Measurements from ENCODE around the gene MANBA.

The MANBA gene

GRCh38 chr4:102606261-102606660, 154.5 kb downstream of the MANBA start:
- H3K36me3 ChIP-seq (ENCODE audit: control insufficient read depth in 2 of 2, insufficient read depth in 1 of 2, low read length in 2 of 2): peaks cover 9 to 50% of the 10 kb centered on the region in 2 experiments; a peak in 2 of 3 replicates
- TF ChIP-seq ZNF629 (tag by site-specific recombination; IDR thresholded peaks at IDR 0.05): no peak
- TF ChIP-seq KLF17 (tag by site-specific recombination; IDR thresholded peaks at IDR 0.05): no peak
- TF ChIP-seq SP2 (tag by site-specific recombination; IDR thresholded peaks at IDR 0.05): no peak
- no peak for TF ChIP-seq ZNF16 (tag by site-specific recombination; IDR thresholded peaks at IDR 0.05; ENCODE audit: low read depth)
- TF ChIP-seq ZFP3 (tag by site-specific recombination; IDR thresholded peaks at IDR 0.05; ENCODE audit: low read depth): no peak
- ChIA-PET CTCF (interaction anchor here (1.2 kb wide), 1 partner anchor 106 kb away, joined by 3 read pairs; no protein-coding TSS in a partner anchor), POLR2A (no interaction called here)
- no peaks in the 10 kb centered on the region for H3K4me1 ChIP-seq (ENCODE audit: control insufficient read depth, insufficient read depth, low read length)
- H3K27ac ChIP-seq (ENCODE audit: extremely low read depth, low read depth, low read length): no peak overlapping the region
- H3K9me3 ChIP-seq (ENCODE audit: control insufficient read depth, insufficient read depth, low read depth, low read length): no peaks in the 10 kb centered on the region
- H3K4me3 ChIP-seq (ENCODE audit: low read depth, low read length): no peak overlapping the region

- TF ChIP-seq ZNF529 (tag by site-specific recombination; IDR thresholded peaks at IDR 0.05; ENCODE audit: insufficient replicate concordance) (peak; percentile 92), ZSCAN23 (tag by site-specific recombination; IDR thresholded peaks at IDR 0.05) (no peak)
- no peaks in the 10 kb centered on the region for H3K4me1 ChIP-seq (ENCODE audit: control insufficient read depth, insufficient read depth, low read length)
- no peak overlapping the region for H3K4me3 ChIP-seq (ENCODE audit: low read depth, low read length)
- H3K36me3 ChIP-seq (ENCODE audit: control insufficient read depth in 2 of 2, insufficient read depth in 1 of 2, low read length in 2 of 2): peaks cover 7 to 42% of the 10 kb centered on the region in 2 experiments; a peak in 2 of 3 replicates
- no peak overlapping the region for H3K27ac ChIP-seq (ENCODE audit: extremely low read depth, low read depth, low read length)
- CTCF ChIA-PET: no interaction called here
- POLR2A ChIA-PET: no interaction called here
- H3K9me3 ChIP-seq (ENCODE audit: control insufficient read depth, insufficient read depth, low read depth, low read length): no peaks in the 10 kb centered on the region
These were observed 156.4 kb downstream of the MANBA start for GRCh38 chr4:102604222-102604940.

- Histone ChIP-seq H3K4me1 (ENCODE audit: control insufficient read depth, insufficient read depth, low read length) (no peaks in the 10 kb centered on the region), H3K27ac (ENCODE audit: extremely low read depth, low read depth, low read length) (no peak overlapping the region), H3K36me3 (ENCODE audit: control insufficient read depth in 2 of 2, insufficient read depth in 1 of 2, low read length in 2 of 2) (peaks cover 0 to 43% of the 10 kb centered on the region in 2 experiments; a peak in 1 of 3 replicates), H3K9me3 (ENCODE audit: control insufficient read depth, insufficient read depth, low read depth, low read length) (no peaks in the 10 kb centered on the region), H3K4me3 (ENCODE audit: low read depth, low read length) (no peak overlapping the region)
- TF ChIP-seq ZNF580 (tag by site-specific recombination; IDR thresholded peaks at IDR 0.05) (no peak), ZNF843 (tag by site-specific recombination; IDR thresholded peaks at IDR 0.05) (no peak), ZNF704 (tag by site-specific recombination; IDR thresholded peaks at IDR 0.05) (no peak), SCRT2 (tag by site-specific recombination; IDR thresholded peaks at IDR 0.05) (no peak), GLI2 (tag by site-specific recombination; IDR thresholded peaks at IDR 0.05; ENCODE audit: borderline replicate concordance, low read depth) (no peak), ZNF530 (tag by site-specific recombination; IDR thresholded peaks at IDR 0.05; ENCODE audit: low read depth) (no peak), ZFHX2 (tag by site-specific recombination; conservative IDR thresholded peaks at IDR 0.05) (no peak)
- ChIA-PET POLR2A (no interaction called here), CTCF (no interaction called here)
These were observed 159.1 kb downstream of the MANBA start for GRCh38 chr4:102601586-102602227.

- Histone ChIP-seq H3K27ac (ENCODE audit: extremely low read depth, low read depth, low read length) (no peak overlapping the region), H3K9me3 (ENCODE audit: control insufficient read depth, insufficient read depth, low read depth, low read length) (no peaks in the 10 kb centered on the region), H3K36me3 (ENCODE audit: control insufficient read depth in 2 of 2, insufficient read depth in 1 of 2, low read length in 2 of 2) (peaks cover 0 to 45% of the 10 kb centered on the region in 2 experiments; a peak in 1 of 3 replicates), H3K4me3 (ENCODE audit: low read depth, low read length) (no peak overlapping the region), H3K4me1 (ENCODE audit: control insufficient read depth, insufficient read depth, low read length) (no peaks in the 10 kb centered on the region)
- no peak for TF ChIP-seq ZNF785 (tag by site-specific recombination; IDR thresholded peaks at IDR 0.05)
- TF ChIP-seq ZNF658 (tag by site-specific recombination; IDR thresholded peaks at IDR 0.05): no peak
- no peak for TF ChIP-seq ZNF76 (tag by site-specific recombination; IDR thresholded peaks at IDR 0.05; ENCODE audit: borderline replicate concordance, low read depth)
- no peak for TF ChIP-seq ZNF16 (tag by site-specific recombination; IDR thresholded peaks at IDR 0.05; ENCODE audit: low read depth)
- TF ChIP-seq ZNF600 (tag by site-specific recombination; IDR thresholded peaks at IDR 0.05): no peak
- TF ChIP-seq ZFHX2 (tag by site-specific recombination; conservative IDR thresholded peaks at IDR 0.05): no peak
- no peak for TF ChIP-seq ZNF274 (IDR thresholded peaks at IDR 0.05; ENCODE audit: low read length)
- no peak for TF ChIP-seq ZNF274 (tag by site-specific recombination; IDR thresholded peaks at IDR 0.05; ENCODE audit: borderline replicate concordance)
- no peak for TF ChIP-seq RBAK (tag by site-specific recombination; IDR thresholded peaks at IDR 0.05)
- TF ChIP-seq YY2 (tag by site-specific recombination; IDR thresholded peaks at IDR 0.05): no peak
- TF ChIP-seq ZNF747 (tag by site-specific recombination; IDR thresholded peaks at IDR 0.05): no peak
- no peak for TF ChIP-seq ZNF555 (tag by site-specific recombination; conservative IDR thresholded peaks at IDR 0.05)
- CTCF ChIA-PET: no interaction called here
- POLR2A ChIA-PET: no interaction called here
These were observed 160.1 kb downstream of the MANBA start for GRCh38 chr4:102600689-102601088.
